ENCODE data around the gene C2CD2L.

DNA sequence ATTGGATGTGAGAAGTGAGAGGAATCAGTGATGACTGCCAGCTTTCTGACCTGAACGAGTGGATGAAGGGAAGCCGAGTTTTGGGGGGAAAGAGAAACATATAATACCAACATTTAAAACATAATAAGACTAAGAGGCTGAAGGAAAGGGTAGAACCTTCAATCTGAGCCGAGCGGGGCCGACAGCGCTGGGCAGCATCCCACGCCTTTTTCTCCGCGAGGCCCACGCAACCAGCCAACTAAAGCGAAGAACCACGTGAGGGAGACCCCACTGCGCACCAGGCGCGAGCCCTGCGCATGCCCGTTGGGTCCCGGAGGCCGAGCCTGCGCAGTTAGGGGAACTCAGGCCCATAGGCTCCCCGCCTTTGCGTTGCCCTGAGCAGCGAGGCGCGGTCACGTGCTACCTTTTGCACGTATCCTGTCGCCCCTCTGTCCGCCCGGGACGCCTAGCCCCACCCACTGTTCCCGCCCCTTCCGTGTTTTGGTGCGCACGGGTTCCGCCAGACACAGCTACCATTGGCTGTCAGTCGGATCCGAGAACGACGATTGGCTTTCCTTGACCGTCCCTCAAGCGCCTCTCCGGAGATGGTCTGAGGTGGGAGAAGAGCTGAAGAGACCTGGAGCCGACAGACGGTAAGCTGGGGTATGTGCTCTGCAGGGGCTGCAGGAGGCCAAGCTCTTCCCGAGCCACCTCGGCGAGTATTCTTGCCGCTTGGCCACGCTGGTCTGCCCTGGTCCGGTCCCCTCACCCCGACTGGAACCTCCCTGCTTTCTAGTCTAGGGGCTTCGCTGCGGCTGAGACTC is 14.1 kb downstream of the C2CD2L start, which contains the start of gene HINFP:
- TF ChIP-seq, protein P1, sequence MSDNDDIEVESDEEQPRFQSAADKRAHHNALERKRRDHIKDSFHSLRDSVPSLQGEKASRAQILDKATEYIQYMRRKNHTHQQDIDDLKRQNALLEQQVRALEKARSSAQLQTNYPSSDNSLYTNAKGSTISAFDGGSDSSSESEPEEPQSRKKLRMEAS (IDR thresholded peaks at IDR 0.05; ENCODE audit: insufficient read depth, insufficient read length) = peak; percentile 97
- TF ChIP-seq, protein P2, sequence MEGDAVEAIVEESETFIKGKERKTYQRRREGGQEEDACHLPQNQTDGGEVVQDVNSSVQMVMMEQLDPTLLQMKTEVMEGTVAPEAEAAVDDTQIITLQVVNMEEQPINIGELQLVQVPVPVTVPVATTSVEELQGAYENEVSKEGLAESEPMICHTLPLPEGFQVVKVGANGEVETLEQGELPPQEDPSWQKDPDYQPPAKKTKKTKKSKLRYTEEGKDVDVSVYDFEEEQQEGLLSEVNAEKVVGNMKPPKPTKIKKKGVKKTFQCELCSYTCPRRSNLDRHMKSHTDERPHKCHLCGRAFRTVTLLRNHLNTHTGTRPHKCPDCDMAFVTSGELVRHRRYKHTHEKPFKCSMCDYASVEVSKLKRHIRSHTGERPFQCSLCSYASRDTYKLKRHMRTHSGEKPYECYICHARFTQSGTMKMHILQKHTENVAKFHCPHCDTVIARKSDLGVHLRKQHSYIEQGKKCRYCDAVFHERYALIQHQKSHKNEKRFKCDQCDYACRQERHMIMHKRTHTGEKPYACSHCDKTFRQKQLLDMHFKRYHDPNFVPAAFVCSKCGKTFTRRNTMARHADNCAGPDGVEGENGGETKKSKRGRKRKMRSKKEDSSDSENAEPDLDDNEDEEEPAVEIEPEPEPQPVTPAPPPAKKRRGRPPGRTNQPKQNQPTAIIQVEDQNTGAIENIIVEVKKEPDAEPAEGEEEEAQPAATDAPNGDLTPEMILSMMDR (IDR thresholded peaks at IDR 0.05; ENCODE audit: extremely low read depth in 1 of 2, insufficient read depth in 1 of 2, low read depth in 1 of 2, low read length in 2 of 2) = no peak
- TF ChIP-seq EZH2 (IDR thresholded peaks at IDR 0.05; ENCODE audit: borderline replicate concordance, low read depth, low read length, severe bottlenecking) = no peak
- peak; percentile 97 for TF ChIP-seq POLR2A (IDR thresholded peaks at IDR 0.05; ENCODE audit: low read depth, low read length)
- peak; percentile 82 for TF ChIP-seq POLR2AphosphoS5 (IDR thresholded peaks at IDR 0.05; ENCODE audit: insufficient read depth, low read depth, low read length)
- TF ChIP-seq JUN (IDR thresholded peaks at IDR 0.05; ENCODE audit: borderline replicate concordance, insufficient read depth, insufficient read length, low read depth) = no peak
- TF ChIP-seq FOS (IDR thresholded peaks at IDR 0.05; ENCODE audit: borderline replicate concordance, insufficient read depth, low read length) = no peak
